ENCODE data around the gene JAK1.

DNA sequence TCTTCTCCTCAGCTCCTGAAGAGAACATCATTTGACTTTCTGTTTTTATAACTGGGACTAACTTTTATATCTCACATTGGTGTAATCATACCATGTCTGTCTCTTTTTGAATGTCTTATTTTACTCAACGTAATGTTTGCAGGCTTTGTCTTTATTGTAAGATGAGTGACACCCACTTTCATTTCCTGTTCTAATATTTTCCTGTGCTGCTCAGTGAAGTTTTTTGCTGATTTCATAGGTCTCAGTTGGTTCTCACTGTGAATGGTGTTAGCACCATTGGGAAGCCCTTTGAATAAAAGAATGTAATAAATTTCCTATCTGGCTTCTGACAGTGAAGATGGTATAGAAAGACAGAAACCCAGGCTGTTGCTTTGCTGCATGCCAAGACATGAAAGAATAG, 137.5 kb downstream of the JAK1 start:
- TF ChIP-seq RFX5 (IDR thresholded peaks at IDR 0.05; ENCODE audit: low read depth, low read length), result no peak
- TF ChIP-seq POLR2A (IDR thresholded peaks at IDR 0.05; ENCODE audit: low read depth, low read length), result no peak
- TF ChIP-seq ZSCAN29 (IDR thresholded peaks at IDR 0.05), result no peak
- no peak for TF ChIP-seq KDM1A (IDR thresholded peaks at IDR 0.05; ENCODE audit: borderline replicate concordance)
- no peak for TF ChIP-seq BMI1 (IDR thresholded peaks at IDR 0.05; ENCODE audit: borderline replicate concordance)
- no peak for TF ChIP-seq RAD51 (IDR thresholded peaks at IDR 0.05)
